ENCODE measurements around the gene CRYBG3.

Gene CRYBG3

DNA sequence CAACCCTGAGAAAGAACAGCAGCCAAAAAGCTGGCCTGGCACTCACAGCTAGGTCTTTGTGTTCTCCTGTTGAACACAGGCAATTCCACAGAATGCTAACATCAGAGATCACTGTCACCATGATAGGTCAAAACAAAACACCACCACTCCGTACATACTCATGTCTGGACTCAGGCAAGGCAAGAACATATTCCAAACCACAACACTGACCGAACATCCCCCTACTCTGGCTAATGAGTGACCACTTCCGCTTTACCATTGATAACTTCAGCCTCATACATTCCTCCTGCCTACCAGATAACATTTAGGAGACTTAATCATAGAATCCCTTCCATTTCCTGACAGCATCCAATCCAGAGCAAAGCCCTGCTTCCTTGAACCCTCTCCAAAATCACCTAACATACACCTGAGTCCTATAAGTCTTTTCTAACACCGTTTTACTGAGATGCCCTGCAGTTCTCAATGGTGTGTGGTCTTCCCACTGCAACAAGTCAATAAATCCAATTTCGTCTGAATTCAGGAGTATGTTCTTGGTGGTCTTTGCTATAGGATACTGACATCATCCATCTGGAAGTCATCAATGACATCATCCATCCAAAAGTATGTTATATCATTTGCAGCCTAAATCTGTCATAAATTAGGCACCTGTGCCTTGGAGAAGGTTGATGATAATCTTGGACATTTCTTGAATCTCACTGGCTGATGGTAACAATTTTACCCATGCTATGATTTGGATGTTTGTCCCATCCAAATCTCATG, 126.7 kb downstream of the CRYBG3 start:
- DNase-seq (ENCODE audit: low spot score) = no peak

DNA sequence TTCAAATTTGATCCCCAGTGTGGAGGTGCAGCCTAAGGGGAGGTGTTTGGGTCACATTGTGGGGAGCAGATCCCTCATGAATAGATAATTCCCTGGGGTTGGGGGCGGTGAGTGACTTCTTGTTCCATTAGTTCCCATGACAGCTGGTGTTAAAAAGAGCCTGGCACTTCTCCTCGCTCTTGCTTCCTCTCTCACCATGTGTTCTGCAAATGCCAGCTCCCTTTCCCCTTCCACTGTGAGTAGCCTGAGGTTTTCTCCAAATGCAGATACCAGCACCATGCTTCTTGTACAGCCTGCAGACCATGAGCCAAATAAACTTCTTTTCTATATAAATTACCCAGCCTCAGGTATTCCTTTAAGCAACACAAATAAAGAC, 127.3 kb downstream of the CRYBG3 start:
- no peak for DNase-seq (ENCODE audit: low spot score)

GRCh38 chr3:97949743-97950142, 127.9 kb downstream of the CRYBG3 start:
- DNase-seq (ENCODE audit: low spot score) = no peak

- no peak for DNase-seq (ENCODE audit: low spot score)
These were observed 128.5 kb downstream of the CRYBG3 start for GRCh38 chr3:97950360-97950759.

DNA sequence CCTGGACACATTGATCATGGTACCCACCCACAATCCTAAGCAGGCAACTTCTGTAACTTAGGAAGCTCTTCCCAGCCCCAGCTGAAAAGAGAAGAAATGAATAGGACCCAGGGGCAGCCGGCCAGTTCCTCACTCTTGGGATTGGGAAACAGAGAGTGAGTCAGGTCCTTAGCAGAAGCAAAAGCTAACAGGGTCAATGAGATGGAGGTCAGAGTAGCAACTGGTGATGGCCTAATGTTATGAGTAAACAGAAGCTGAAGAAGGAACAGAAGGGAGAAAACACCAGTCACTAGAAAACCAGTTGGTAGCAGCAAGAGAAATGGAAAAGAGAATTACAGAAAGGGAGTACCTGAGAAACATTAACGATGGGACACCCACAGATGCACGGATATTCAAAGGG, 130.5 kb downstream of the CRYBG3 start:
- DNase-seq (ENCODE audit: low spot score) = no peak

GRCh38 chr3:97952872-97953271, 131.1 kb downstream of the CRYBG3 start:
- no peak for DNase-seq (ENCODE audit: low spot score)

DNA sequence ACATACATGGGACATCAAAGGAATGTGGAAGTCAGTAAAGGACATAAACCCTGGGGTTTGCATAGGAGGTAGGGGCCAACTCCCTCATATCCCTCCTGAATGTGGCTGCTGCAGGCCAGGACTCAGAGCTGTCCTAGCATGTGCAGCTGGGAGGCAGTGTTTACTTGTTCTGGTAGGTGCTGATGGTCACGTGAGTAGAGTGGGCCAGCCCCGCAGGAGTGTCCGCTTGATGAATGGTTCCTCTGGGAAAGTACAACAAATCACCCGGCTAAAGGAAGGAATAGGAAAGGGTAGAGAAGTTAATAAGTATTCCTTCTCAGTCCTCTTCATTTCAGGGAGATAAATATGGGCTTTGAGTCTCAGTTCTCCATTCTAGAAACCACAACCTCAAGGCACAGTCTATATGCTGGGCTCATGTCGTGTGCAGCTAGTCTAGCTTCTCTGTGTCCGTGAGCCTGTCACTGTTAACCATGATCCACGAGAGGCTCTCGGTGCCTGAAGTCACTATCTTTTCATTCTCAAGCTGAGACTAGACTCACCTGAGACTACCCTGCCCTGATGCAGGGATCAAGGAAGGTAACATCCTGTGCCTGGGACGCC, 132.5 kb downstream of the CRYBG3 start:
- no peak for DNase-seq (ENCODE audit: low spot score)

- no peak for DNase-seq (ENCODE audit: low spot score)
These were observed 134.2 kb downstream of the CRYBG3 start for GRCh38 chr3:97956051-97956450.

DNA sequence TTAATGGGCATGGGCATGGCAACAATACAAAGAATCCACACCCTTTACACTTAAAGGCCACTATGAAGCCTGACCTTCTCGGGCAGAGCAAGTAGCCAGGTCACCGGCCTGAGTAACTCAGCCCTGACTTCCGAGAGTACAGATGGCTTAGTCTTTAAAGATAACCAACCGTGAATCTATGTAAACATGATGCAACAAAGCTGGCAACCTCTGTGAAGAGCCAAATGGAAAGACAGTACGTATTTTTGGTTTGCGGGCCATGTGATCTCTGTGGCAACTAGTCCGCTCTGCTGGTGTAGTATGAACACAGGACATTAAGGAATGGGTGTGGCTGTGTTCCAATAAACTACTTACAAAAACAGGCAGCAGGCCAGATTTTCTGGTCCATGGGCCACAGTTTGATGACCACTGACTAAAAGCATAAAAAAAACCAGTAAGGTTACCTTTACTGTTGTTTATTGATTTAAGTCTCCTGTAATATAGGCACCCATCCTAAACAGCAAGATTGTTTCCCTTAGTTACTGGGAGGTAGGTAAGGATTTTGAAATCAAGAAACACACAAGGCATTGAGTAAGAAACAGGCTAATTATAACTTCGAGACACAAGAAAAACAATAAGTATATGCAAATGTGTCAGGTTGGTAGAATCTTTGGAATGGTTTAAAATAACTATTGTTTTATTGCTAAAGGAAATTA, 136.0 kb downstream of the CRYBG3 start:
- no peak for DNase-seq (ENCODE audit: low spot score)

DNA sequence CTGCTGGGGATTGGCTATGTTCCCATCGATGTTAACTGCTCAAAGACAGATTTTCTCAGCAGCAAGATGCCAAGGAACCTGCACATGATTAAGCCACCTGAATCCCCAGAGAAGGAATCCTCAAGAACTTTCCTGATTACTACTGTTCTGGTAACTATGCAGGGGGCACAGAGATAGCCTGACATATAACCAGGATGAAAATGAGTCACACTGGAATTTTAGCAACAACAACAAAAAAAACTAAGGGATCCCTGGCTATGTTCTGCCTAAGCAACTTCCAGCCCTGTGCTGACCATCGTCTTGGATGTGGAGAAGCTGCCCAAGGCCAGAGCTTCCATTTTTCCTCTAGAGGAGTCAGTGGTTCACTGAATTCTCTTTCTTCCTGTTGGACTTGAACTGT, 136.6 kb downstream of the CRYBG3 start:
- no peak for DNase-seq (ENCODE audit: low spot score)

DNA sequence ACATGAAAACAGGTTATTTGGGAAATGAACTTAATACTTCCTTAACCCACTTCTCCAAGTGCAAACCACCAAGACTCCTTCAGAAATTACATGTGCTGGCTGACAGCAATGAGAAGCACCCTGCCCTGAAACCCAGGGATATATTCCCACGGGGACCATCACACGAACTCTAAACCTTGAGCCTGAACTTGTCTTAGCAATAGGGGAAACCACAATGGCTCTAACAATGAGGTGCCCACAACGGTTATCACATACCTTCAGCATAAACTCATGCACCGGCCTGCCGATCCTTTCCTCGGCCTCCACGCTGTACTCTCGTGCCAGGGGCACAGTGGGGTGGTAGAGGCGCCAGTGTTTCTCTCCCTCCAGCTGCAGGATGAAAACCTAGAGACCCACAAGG, 137.0 kb downstream of the CRYBG3 start:
- no peak for DNase-seq (ENCODE audit: low spot score)

GRCh38 chr3:97959872-97960271, 138.1 kb downstream of the CRYBG3 start:
- no peak for DNase-seq (ENCODE audit: low spot score)

GRCh38 chr3:97960551-97960950, 138.7 kb downstream of the CRYBG3 start:
- no peak for DNase-seq (ENCODE audit: low spot score)

- no peak for DNase-seq (ENCODE audit: low spot score)
These were observed 139.4 kb downstream of the CRYBG3 start for GRCh38 chr3:97960993-97961766.

GRCh38 chr3:97967966-97968365, 146.2 kb downstream of the CRYBG3 start:
- DNase-seq (ENCODE audit: low spot score) = no peak

GRCh38 chr3:97968376-97968775, 146.6 kb downstream of the CRYBG3 start:
- DNase-seq (ENCODE audit: low spot score) = no peak

DNA sequence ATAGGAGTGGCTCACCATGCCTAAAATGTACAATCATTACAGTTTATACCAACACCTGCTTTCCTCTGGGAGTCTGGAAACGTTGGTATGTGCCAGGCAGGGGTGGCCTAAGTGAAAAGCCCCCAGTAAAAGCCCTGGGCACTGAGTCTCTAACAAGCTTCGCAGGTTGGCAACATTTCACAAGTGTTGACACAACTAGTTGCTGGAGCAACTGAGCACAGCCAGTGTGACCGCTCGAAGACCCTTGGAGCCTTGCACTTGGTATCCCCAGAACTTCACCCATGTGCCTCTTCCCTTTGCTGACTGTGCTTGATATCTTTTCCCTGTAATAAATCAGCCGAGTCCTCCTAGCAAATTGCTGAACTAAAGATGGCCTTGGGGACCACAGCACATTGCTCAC, 147.7 kb downstream of the CRYBG3 start:
- no peak for DNase-seq (ENCODE audit: low spot score)

DNA sequence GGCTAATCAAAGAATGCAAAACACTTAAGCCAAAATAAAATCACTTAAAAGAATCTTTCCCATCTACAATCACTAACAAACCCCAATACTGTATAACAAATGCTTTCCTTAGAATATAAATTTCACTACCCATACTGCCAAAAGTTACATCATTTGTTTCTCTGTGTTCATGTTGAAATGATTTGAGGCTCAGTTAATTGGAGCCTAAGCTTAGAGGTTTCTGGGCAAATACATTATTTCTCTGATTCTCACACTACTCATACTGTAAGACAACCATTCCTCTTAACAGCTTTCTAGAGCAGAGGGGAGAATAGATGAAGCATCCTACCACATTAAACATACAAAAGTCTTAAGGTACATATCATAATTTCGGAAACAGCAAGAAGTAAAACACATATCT, 148.3 kb downstream of the CRYBG3 start:
- no peak for DNase-seq (ENCODE audit: low spot score)

GRCh38 chr3:97970956-97971620, 149.3 kb downstream of the CRYBG3 start:
- DNase-seq (ENCODE audit: low spot score) = no peak

- peak; percentile 94 for DNase-seq (ENCODE audit: low spot score)
These were observed 150.1 kb downstream of the CRYBG3 start, which contains the start of gene RIOX2 for GRCh38 chr3:97971679-97972567. RIOX2 (minus strand) TSS chr3:97972431; CDS start chr3:97967593, 4,838 bp downstream.

DNA sequence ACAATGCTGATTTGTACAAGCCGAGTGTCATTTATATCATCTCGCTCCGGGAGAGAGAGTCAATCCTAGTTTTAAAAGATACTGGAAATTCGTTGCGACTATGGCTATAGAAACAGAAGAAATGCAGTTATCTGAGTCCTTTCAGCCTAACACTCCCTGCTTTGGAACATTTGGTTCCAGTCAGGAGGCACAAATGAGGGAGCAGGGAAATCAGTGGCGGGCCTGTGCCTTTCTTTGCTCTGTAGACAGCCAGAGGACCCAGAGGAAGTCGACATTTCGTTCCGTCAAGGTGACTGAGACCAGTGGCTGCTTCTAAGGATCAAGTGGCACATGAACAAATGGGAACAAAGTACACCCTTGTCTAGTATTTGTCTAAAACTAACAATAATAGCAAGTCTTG, 151.2 kb downstream of the CRYBG3 start:
- no peak for DNase-seq (ENCODE audit: low spot score)
